AG10803 (cell line): ENCODE data around the gene CERS3.
A peak's percentile ranks its signal among the peaks of the same experiment; 100 is the strongest.
"Not testable (repeated sequence)": the region's sequence is repeated elsewhere in the genome, so short reads cannot be mapped to it uniquely, and the experiment has no call there.

Experiments used
- DNase-seq: peaks from one replicate; pipeline ENCODE4 v3.0.0; 2010; ENCODE audit warnings: low read depth
- H3K4me3 ChIP-seq: 2 replicates; pipeline ENCODE4 v1.5.1; 2011; ENCODE audit warnings: mild to moderate bottlenecking, low read length, control low read depth
- TF ChIP-seq, protein P1 (sequence below): conservative IDR thresholded peaks from 2 replicates; pipeline ENCODE4 v1.5.1; 2011; ENCODE audit warnings: mild to moderate bottlenecking, low read length, control low read depth, inconsistent platforms

Gene CERS3

DNA sequence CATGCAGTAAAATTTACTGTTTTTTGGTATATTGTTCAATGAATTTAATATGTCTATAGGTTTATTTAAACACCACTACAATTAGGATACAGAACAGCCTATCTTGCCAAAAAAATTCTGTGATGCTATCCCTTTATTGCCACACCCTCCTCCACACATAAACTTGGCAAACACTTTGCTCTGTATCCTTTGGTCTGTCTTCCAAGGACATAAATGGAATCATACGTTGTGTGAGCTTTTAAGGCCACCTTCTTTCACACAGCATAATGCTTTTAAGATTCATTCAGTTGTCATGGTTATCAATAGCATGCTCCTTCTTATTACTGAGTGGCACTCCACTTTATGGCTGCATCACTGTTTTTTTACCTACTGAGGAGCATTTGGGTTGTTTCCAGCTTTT lies 71.5 kb downstream of the CERS3 start:
- peak; percentile 3 for DNase-seq
- no peak overlapping the region for H3K4me3 ChIP-seq
- TF ChIP-seq, protein P1, sequence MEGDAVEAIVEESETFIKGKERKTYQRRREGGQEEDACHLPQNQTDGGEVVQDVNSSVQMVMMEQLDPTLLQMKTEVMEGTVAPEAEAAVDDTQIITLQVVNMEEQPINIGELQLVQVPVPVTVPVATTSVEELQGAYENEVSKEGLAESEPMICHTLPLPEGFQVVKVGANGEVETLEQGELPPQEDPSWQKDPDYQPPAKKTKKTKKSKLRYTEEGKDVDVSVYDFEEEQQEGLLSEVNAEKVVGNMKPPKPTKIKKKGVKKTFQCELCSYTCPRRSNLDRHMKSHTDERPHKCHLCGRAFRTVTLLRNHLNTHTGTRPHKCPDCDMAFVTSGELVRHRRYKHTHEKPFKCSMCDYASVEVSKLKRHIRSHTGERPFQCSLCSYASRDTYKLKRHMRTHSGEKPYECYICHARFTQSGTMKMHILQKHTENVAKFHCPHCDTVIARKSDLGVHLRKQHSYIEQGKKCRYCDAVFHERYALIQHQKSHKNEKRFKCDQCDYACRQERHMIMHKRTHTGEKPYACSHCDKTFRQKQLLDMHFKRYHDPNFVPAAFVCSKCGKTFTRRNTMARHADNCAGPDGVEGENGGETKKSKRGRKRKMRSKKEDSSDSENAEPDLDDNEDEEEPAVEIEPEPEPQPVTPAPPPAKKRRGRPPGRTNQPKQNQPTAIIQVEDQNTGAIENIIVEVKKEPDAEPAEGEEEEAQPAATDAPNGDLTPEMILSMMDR = no peak

DNA sequence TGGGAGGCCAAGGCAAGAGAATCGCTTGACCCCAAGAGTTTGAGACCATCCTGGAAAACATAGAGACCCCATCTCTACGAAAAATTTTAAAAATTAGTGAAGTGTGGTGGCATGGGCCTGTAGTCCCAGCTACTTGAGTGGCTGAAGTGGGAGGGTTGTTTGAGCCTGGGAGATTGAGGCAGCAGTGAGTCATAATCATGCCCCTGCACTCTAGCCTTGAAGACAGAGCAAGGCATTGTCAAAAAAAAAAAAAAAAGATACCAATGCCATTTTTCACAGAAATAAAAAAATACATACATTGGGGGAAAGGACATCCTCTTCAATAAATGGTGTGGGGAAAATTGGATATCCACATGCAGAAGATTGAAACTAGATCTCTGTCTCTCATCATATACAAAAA lies 74.6 kb downstream of the CERS3 start:
- TF ChIP-seq, protein P1 = no peak
- no peak overlapping the region for H3K4me3 ChIP-seq
- DNase-seq = no peak

GRCh38 chr15:100448481-100448880 lies 80.3 kb downstream of the CERS3 start:
- TF ChIP-seq, protein P1 = no peak
- DNase-seq = no peak
- H3K4me3 ChIP-seq = no peak overlapping the region

DNA sequence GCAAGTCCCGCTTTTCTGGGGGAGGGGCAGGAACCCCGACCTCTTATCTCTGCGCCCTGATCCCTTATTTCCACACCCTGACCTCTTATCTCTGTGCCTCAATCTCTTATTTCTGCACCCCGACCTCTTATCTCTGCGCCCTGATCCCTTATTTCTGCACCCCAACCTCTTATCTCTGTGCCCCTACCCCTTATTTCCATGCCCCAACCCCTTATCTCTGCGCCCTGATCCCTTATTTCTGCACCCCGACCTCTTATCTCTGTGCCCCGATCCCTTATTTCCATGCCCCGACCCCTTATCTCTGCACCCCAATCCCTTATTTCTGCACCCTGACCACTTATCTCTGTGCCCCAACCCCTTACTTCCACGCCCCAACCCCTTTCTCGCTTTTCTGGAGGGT lies 87.7 kb downstream of the CERS3 start:
- not testable (repeated sequence) for H3K4me3 ChIP-seq, DNase-seq

DNA sequence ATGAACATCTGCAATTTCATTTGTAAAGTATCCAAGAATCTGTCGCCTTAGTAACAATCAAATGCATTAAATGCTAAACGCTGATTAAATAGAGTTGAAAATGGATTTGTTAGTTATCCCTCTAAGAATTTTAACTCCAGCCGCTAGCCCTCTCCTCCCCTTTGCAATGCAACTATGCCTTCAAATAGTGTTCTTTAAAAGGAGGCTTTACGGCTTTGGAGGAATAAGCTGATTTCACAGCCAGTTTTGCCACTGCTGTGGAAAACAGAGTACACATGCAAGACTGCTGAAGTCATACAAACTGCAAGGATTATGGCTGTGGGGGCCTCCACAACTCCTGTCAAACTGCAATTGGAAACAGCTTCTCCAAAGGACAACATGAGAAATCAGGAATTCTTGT lies 89.2 kb downstream of the CERS3 start:
- no peak overlapping the region for H3K4me3 ChIP-seq
- no peak for DNase-seq
- TF ChIP-seq, protein P1 = no peak

DNA sequence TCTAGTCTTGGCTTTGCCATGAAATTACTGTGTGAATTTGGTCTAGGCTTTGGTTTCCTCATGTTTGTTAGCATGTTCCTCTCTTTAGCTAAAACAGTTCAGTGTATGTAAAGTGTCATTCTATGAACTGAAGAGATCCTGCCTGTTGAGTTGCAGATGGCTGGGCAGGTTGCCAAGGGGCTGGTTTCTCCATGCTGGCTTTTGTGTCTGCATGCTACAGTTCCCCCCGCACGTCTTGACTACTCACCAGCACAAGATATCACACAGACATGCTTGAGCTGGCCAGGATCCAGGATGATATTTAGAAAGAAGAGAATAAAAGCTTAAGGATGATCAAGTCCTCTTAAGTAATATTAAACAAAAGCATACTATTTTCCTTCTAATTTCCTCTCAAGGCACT lies 90.2 kb downstream of the CERS3 start:
- DNase-seq = no peak
- TF ChIP-seq, protein P1 = no peak

GRCh38 chr15:100437261-100437660 lies 91.5 kb downstream of the CERS3 start:
- DNase-seq = no peak
- TF ChIP-seq, protein P1 = no peak
- H3K4me3 ChIP-seq = no peak overlapping the region

More for the DNA sequence above, 90.2 kb downstream of the CERS3 start:
- H3K4me3 ChIP-seq = no peak overlapping the region

GRCh38 chr15:100434561-100434960 lies 94.2 kb downstream of the CERS3 start:
- H3K4me3 ChIP-seq = no peak overlapping the region
- no peak for DNase-seq
- TF ChIP-seq, protein P1 = no peak
